ENCODE measurements around the gene TPP1.

Gene TPP1

DNA sequence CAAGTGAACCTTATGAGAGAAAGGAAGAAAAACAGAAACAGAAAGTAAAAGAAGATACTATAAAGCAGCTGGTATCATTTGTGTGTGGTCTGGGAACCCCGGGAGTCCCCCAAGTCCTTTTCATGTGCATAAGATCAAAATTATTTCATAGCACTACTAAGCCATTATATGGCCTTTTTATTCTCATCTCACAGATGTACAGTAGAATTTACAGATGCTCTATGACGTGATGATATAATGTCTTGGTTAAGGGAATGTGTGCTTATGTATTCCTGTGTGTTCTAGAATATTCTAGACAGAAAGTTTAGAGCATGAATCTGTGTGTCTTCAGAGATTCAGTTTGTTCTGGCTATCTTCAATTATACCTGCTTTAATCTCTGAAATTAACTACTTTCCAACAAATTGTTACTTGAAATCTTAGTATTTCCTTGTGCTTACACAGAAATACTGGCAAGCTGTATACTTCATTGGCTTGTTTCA lies 8.6 kb upstream of the TPP1 start:
- no peak for DNase-seq

- no peak for DNase-seq
These were observed 7.9 kb upstream of the TPP1 start for GRCh38 chr11:6626971-6627761.

DNA sequence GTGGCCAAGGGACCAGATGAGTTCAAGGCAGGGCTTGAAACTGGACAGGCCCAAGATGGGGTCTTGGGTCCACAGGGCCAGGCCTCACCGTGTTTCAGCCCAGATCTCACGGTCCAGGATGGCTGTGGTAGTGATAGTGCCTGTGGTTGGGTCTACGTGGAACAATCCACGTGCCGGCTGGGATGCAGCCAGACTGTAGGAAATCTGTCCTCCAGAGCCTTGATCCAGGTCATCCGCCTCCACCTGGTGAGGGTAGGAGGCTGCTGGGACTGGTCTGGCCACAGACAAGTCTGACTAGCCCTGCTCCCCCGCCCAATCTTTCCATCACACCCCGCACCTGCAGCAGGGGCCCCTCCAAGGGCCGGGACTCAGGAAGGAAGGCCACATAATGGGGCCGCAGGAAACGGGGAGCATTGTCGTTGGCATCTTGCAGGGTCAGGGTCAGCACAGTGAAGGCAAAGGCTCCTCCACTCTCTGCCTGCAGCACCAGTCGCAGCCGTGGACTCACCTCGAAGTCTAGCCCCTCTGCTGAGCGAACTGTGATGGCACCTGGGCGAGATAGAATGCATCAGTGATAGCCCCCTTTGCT lies 6.7 kb upstream of the TPP1 start:
- no peak for DNase-seq

DNA sequence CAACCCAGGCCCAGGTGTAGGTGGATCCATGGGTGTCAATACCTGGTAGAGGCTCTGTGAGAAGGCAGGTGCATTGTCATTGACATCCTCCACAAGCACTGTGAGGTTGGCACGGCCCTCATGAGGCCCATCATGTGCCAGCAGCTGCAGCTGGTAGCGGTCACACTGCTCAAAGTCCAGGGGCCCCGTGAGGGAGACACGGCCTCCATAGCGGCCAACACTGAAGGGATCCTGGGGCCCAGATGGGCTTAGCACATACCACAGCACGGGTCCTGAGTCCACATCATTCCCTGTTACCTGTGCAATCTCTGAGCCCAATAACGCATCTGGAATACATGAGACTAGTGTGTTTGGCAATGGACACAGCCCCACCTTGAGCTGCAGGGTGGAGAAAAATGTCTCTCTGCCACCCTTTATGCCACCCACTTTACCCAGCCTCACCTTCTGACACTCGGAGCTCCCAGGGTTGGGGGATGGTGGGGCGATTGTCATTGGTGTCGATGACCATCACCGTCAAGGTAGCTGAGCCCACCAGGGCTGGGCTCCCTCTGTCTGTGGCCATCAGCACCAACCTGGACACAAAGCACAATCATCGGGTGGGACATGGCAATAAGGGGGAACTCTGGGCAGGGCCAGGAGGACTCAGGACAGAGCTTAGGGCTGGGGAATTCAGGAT lies 6.1 kb upstream of the TPP1 start:
- no peak for DNase-seq

DNA sequence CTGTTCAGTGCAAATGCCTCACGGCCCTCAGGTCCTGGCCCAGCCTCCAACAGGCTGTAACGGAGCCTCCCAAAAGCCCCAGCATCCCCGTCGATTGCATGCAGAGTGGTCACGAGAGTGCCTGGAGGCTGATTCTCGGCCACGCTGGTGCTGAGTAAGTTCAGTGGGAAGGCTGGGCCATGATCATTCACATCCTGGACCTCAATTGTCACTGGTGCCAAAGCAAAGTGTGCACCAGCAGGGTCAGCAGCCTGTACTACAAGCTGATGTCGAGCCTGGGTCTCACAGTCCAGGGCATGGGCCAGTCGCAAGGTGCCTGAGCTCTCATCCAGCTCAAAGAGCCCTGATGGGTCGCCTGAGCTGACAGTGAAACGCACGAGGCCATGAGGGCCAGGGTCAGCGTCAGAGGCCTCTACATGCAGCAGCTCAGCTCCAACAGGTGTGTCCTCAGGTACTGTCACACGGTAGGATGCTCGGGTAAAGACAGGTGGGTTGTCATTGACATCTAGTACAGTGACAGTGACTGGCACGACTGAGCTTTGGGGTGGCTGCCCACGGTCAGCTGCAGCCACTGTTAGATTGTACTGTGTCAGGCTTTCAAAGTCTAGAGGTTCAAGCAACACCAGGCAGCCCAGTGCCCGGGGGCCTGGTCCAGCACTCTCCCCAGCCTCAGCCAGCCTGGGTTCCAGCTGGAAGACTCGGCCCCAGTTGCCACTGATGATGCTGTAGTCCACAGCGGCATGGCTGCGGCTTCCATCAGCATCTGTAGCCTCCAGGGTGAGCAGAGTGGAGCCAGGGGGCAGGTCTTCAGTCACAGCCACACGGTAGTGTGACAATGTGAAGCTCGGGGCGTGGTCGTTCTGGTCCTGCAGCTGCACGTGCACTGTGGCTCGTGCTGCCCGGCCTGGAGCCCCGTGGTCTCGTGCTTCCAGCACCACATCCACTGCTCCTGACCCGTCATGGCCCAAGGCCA lies 4.5 kb upstream of the TPP1 start:
- DNase-seq = no peak

GRCh38 chr11:6622261-6623171 lies 3.3 kb upstream of the TPP1 start:
- peak; percentile 97 for DNase-seq

GRCh38 chr11:6621711-6622211 lies 2.5 kb upstream of the TPP1 start:
- peak; percentile 38 for DNase-seq

GRCh38 chr11:6620636-6621035 lies 1.4 kb upstream of the TPP1 start:
- peak; percentile 63 for DNase-seq

DNA sequence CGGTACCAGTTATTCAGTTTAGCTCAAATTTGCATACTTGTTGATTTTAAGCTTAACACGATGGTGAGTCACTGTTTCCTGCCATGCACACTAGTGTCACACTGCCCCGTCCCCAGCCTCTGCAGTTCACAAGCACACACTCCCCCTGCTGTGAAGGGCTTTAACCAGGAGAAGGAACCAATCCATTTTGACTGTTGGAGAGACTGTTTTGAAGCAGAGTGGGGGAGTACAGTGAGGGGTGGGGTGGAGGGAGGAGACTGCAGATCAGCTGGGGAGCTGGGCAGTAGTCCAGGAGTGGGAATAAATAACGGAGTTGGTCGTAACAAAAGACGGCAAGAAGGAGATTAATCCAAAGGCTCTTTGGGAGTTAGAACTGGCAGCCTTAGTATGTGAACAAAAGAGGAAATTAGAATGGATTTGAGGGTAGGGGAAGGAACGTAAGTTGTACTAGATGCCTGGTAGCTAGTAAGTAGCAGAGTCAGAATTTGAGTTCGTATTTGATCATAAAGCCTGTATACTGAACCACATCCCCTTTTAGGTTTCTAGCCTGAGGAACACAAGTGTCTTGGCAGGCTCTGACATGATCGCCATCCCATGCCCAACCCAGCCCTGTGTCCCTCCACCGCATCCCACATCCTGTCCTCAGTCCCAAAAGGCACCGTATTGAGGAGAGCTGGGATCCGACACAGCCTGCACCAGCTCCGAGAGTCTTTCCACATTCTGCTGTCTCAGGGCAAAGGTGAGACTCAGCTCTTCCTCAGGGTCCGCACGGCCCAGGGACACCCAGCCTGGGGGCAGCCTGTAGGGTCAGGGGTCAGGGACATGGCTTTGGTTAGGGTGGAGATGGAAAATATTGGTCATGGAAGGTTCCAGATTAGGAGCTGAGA lies 862 bp downstream of the TPP1 start:
- DNase-seq = peak; percentile 72

DNA sequence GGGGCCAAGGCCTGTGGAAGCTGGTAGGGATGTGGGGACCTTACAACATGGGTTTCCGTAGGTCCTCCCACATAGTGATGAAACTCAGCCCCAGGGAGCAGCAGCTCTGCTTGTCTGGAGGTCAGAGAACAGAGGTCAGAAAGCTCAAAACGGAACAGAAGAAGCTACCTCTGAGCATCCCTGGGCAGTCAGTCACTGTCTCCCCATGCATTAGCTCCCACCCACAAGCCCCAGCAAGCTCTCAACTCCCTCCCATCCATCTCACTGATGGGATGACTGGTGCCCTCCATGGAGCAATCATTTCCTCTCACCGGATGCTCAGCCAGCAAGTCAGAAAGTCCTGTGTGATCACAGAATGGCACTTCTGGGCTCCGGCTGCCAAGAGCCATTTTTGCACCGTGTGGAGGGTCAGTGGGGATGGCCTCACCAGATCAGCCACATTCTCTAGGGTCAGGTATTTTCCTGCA lies 1.9 kb downstream of the TPP1 start:
- DNase-seq = no peak

- no peak for DNase-seq
These were observed 2.5 kb downstream of the TPP1 start for GRCh38 chr11:6616596-6617250.

GRCh38 chr11:6615882-6616585 lies 3.2 kb downstream of the TPP1 start:
- DNase-seq = no peak

DNA sequence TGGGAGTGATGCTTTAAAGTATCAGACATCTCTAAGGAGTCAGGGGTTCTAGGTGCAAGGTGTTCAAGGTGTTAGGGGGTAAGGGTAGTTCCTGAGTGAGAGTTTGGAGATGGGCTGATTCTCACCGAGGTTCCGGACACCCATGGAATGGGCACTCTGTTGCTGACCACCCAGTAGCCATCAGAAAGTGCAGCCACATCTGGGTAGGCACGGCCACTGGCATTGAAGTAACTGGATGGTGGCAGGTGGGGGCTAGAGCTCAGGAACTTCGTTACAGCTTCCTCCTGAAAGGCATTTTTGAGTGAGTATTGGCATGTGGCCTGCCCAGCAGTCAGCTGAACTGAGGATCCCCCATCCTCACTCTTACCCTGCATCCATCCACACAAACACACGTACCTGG lies 4.2 kb downstream of the TPP1 start:
- no peak for DNase-seq

DNA sequence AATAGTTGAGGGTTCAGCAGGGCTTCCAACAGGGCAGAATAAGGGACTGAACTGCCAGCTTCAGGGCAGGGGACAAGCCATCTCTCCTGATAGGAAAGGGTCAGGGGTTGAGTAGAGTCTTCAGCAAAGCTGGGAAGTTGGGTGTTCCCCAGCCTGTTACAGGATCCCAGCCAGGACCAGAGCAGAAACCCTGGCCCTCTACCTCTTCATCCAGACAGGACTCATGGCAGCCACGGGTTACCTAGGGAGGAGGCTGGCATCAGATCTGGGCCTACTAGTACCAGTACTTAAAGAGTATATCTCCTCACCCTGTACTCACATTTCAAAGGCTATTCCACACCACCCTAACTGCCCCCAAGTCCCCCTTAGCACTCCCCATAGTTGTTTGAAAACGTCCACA lies 4.8 kb downstream of the TPP1 start:
- DNase-seq = no peak

DNA sequence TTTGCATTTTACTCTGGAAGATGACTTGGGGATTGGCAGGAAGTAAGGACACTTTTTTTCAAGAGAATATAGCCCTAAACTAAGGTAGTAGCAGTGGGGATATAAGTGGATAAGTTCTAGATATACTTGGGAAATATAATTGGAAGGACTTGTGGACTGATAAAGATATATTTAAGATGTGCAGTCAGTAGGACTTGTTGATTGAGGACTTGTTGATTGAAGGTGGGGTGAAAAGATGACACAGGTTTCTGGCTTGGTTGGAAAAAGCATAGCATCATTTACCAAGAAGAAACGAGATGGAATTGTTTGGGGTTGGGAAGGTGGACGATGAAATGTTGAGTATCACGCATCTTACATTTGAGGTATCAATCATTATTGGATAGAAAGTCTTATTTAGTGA lies 5.7 kb downstream of the TPP1 start:
- DNase-seq = no peak

DNA sequence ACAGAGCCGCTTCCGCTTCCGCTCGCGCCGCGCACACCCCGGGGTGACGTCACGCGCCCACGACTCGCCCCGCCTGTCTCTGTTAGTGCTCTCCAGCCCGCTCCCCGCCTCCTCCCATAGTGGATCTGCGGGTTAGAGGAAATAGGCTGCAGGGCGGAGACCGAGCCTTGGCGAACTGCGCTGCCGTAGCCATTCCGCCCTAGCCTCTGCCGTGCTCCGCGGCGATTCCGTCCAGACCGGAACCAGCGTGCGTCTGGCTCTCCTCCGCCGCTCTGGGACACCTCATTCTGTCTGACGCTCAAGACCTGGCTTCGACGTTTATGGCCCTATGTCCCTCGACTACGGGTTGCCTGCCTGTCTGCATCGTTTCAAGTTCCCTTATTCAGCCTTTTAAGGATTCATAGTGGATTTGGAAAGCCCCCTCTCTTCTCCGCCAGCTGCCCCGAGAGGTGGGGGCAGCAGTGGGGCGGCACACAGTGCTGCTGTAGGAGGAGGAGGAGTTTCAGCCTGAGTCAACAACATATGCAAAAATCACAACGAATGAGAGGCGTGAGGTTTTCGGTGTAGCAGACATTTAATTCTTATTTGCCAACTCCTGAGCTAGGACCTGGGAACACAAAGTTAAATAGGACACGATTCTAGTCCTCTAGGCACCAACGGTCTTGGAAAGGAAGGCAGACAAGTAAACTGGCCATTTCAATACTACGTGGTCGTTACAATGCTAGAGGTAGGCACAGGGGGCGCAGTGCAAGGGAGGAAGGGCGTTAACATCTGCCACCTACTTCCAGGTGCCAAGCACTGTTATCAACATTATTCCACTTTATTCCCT lies 6.8 kb downstream of the TPP1 start, which contains the start of gene TAF10:
Gene TAF10 (minus strand): TSS at position 4 of the 829 bp plus-strand sequence. CDS start 27 bp downstream, outside the sequence.
- peak; percentile 99 for DNase-seq

- DNase-seq = no peak
These were observed 7.3 kb downstream of the TPP1 start for GRCh38 chr11:6611963-6612212.
